Cardiac muscle cell (in vitro differentiated cells and primary cell): ENCODE data around the gene SAMD14. TPM values are rescaled to one million over a fixed set of nuclear protein-coding genes. Genes with fewer than 3 reads are reported as not detected.

Experiments used
- DNase-seq, 2 donors: peaks; one replicate each; pipeline versions ENCODE4 v3.0.0 to v3.0.0-alpha.2; 2010 to 2017; ENCODE audit warnings: low read depth in 1 of 2, low spot score in 1 of 2
- H3K27ac ChIP-seq: fragments of 200-600 bp; sonication (generic); 2 replicates; pipeline ENCODE4 v1.5.1; 2016
- H3K27me3 ChIP-seq: fragments of 200-600 bp; sonication (generic); 2 replicates; pipeline ENCODE4 v1.6.0; 2016; ENCODE audit warnings: control low read depth
- H3K36me3 ChIP-seq: fragments of 200-600 bp; sonication (generic); 2 replicates; pipeline ENCODE4 v1.5.1; 2016; ENCODE audit warnings: control low read depth
- H3K4me1 ChIP-seq: fragments of 200-600 bp; sonication (generic); 2 replicates; pipeline ENCODE4 v1.8.1; 2017; ENCODE audit warnings: low read depth, mild to moderate bottlenecking, mixed run types
- H3K4me3 ChIP-seq: fragments of 200-600 bp; sonication (generic); 2 replicates; pipeline ENCODE4 v1.5.1; 2016; ENCODE audit warnings: mild to moderate bottlenecking
- H3K9me3 ChIP-seq: fragments of 200-600 bp; sonication (generic); 2 replicates; pipeline ENCODE4 v1.5.1; 2017; ENCODE audit warnings: low read depth, mild to moderate bottlenecking, control low read depth
- polyA plus RNA-seq: library from polyadenylated mRNA; unstranded; fragments of >200 nt; fragmentation: Nextera tagmentation; extraction: Ambion mirVana; gene quantifications from 2 replicates; pipeline ENCODE4 v1.2.1, GENCODE V29; 2016
- total RNA-seq: library from RNA; depleted of rRNA; stranded (reverse); fragments of >200 nt; gene quantifications from 2 replicates; pipeline ENCODE4 v1.2.3, GENCODE V29; 2016
- TF ChIP-seq, protein P1 (sequence below): IDR thresholded peaks from 2 replicates; pipeline ENCODE4 v1.5.1; 2012; ENCODE audit warnings: low read depth, mild to moderate bottlenecking, low read length

Gene SAMD14
- total and polyA plus RNA-seq, 2 experiments from 2014 or later = 2.5 to 2.8 TPM

DNA sequence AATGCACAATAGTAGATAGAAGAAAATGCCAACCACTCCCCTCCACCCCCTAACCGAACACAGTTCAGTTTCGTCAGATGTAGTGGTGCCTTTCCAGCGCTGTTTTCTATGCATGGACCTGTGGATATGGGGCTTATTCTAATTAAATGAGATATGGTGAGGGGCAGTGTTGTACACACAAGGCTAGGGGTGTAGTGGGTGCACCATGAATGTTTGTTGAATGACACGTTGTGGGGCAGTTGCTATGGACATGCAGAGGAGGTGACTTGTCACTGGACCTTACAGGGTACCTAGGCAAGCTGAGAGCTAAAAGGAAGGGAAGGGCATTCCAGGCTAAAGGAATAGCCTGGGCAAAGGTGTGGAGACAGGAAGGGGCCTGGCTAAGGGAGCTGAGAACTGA, 31.4 kb downstream of the SAMD14 start:
- Histone ChIP-seq H3K9me3 (no peaks in the 10 kb centered on the region), H3K4me3 (no peak overlapping the region), H3K36me3 (peaks cover 6% of the 10 kb centered on the region), H3K27me3 (no peaks in the 10 kb centered on the region), H3K27ac (no peak overlapping the region), H3K4me1 (peaks cover 25% of the 10 kb centered on the region)
- no peak for DNase-seq
- TF ChIP-seq, protein P1, sequence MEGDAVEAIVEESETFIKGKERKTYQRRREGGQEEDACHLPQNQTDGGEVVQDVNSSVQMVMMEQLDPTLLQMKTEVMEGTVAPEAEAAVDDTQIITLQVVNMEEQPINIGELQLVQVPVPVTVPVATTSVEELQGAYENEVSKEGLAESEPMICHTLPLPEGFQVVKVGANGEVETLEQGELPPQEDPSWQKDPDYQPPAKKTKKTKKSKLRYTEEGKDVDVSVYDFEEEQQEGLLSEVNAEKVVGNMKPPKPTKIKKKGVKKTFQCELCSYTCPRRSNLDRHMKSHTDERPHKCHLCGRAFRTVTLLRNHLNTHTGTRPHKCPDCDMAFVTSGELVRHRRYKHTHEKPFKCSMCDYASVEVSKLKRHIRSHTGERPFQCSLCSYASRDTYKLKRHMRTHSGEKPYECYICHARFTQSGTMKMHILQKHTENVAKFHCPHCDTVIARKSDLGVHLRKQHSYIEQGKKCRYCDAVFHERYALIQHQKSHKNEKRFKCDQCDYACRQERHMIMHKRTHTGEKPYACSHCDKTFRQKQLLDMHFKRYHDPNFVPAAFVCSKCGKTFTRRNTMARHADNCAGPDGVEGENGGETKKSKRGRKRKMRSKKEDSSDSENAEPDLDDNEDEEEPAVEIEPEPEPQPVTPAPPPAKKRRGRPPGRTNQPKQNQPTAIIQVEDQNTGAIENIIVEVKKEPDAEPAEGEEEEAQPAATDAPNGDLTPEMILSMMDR = no peak

DNA sequence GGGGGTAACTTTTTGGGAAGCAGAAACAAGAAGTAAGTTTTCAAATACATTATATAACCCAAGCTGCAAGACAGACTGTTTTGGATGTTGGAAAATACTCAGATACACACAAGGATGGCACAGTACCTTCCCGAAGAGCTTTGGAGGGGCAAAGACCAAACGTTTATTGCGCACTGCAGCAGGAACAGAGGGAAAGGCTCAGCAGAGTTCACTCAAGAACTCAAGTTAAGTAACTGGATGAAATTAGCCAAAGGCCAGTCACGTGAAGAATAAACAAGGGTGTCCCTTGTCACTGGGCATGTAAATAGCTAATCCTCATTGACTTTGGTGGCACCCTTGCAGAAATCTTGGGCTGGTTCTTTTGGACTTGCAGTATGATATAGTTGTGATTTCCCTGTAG, 32.0 kb downstream of the SAMD14 start:
- no peak overlapping the region for H3K4me3 ChIP-seq
- peaks cover 6% of the 10 kb centered on the region for H3K36me3 ChIP-seq
- no peak overlapping the region for H3K27ac ChIP-seq
- H3K9me3 ChIP-seq = no peaks in the 10 kb centered on the region
- TF ChIP-seq, protein P1 = no peak
- DNase-seq = no peak
- H3K4me1 ChIP-seq = peaks cover 25% of the 10 kb centered on the region
- H3K27me3 ChIP-seq = no peaks in the 10 kb centered on the region

- DNase-seq = no peak
- Histone ChIP-seq H3K27me3 (no peaks in the 10 kb centered on the region), H3K36me3 (peaks cover 6% of the 10 kb centered on the region), H3K27ac (no peak overlapping the region), H3K4me3 (no peak overlapping the region), H3K9me3 (no peaks in the 10 kb centered on the region), H3K4me1 (peaks cover 23% of the 10 kb centered on the region)
- TF ChIP-seq, protein P1 = no peak
Measured at GRCh38 chr17:50097455-50097854, 32.5 kb downstream of the SAMD14 start.

- H3K4me1 ChIP-seq = peaks cover 16% of the 10 kb centered on the region
- no peaks in the 10 kb centered on the region for H3K27me3 ChIP-seq
- no peaks in the 10 kb centered on the region for H3K9me3 ChIP-seq
- peaks cover 6% of the 10 kb centered on the region for H3K36me3 ChIP-seq
- no peak overlapping the region for H3K4me3 ChIP-seq
- DNase-seq = no peak
- TF ChIP-seq, protein P1 = no peak
- no peak overlapping the region for H3K27ac ChIP-seq
Measured at GRCh38 chr17:50096758-50097157, 33.2 kb downstream of the SAMD14 start.

DNA sequence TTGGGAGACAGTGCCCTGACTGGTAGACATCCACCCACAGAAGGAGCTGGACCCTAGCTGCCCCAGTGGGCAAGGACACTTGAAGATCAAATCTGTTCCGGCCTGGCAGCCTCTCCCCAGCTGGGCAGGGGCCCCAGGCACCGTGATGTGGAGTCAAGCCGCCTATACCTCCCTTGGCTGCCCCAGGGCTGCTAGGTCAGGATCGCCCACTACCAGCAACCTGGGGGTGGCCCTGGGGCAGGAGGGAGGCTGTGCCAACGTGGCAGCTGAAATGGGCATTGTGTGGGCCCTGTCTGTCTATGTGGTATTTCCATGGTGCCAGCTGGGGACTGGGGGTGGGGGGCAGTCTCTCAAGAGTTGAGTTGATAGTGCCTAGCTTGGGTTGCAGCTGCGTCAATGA, 33.9 kb downstream of the SAMD14 start:
- Histone ChIP-seq H3K27ac (no peak overlapping the region), H3K9me3 (no peaks in the 10 kb centered on the region), H3K4me3 (peak overlapping the region; percentile 72), H3K4me1 (peaks cover 10% of the 10 kb centered on the region), H3K27me3 (no peaks in the 10 kb centered on the region), H3K36me3 (peaks cover 6% of the 10 kb centered on the region)
- TF ChIP-seq, protein P1 = no peak
- no peak for DNase-seq

DNA sequence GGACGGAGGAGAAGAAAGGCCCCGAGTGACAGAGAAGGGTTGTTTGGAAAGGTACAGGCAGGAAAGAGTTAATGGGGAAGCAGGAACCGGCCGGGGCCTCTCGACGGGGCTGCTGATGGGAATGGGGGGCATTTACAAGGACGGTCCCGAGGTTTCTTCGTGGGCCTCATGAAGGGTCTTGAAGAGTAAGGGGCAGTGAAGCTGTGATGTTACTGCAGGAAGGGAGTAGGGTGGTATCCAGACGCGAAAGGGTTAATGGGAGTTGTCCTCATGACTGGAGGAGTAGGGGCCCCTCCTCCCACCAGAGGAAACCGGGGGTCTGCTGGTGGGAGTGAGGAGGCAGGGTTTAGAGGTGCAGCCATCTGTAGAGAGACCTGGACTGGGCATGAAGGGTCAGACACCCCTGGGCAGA, 34.3 kb downstream of the SAMD14 start:
- Histone ChIP-seq H3K4me1 (peaks cover 5% of the 10 kb centered on the region), H3K27ac (peak overlapping the region; percentile 76), H3K27me3 (no peaks in the 10 kb centered on the region), H3K9me3 (no peaks in the 10 kb centered on the region), H3K36me3 (peaks cover 6% of the 10 kb centered on the region), H3K4me3 (peak overlapping the region; percentile 72)
- TF ChIP-seq, protein P1 = no peak
- peak in 1 of 2 donors; percentile 46 for DNase-seq
